HCT116 (cell line): Measurements from ENCODE around the gene PWWP2B. TPM values are rescaled to one million over a fixed set of nuclear protein-coding genes. Genes with fewer than 3 reads are reported as not detected.

Experiments used
- CEBPB ChIP-seq: IDR thresholded peaks from 2 replicates; pipeline ENCODE4 v1.6.1; 2012; ENCODE audit warnings: low read depth
- REST ChIP-seq: IDR thresholded peaks from 2 replicates; pipeline ENCODE4 v1.6.1; 2012; ENCODE audit warnings: low read depth
- YY1 ChIP-seq: IDR thresholded peaks from 2 replicates; pipeline ENCODE4 v1.6.1; 2011; ENCODE audit warnings: low read length, low read depth, moderate library complexity, mild to moderate bottlenecking; ENCODE audit not compliant: insufficient replicate concordance; ENCODE audit errors: extremely low read depth
- total RNA-seq: library from RNA; stranded (reverse); gene quantifications from one replicate; pipeline ENCODE4 v1.2.1, GENCODE V29; 2021; ENCODE audit not compliant: unreplicated experiment
- TF ChIP-seq, protein P1 (sequence below), 3 experiments: fragments of 200-600 bp in 1 of 3; sonication (generic) in 1 of 3; IDR thresholded peaks in 2 of 3; conservative IDR thresholded peaks in 1 of 3; 2 replicates each; pipeline ENCODE4 v1.5.1; 2012 to 2017; ENCODE audit warnings: low read depth in 2 of 3, low read length in 2 of 3, antibody characterized with exemption in 1 of 3, borderline replicate concordance in 1 of 3, control low read depth in 1 of 3, mild to moderate bottlenecking in 1 of 3, mixed read lengths in 1 of 3, mixed run types in 1 of 3, moderate library complexity in 1 of 3; ENCODE audit not compliant: insufficient read depth in 1 of 3
- TF ChIP-seq, protein P2 (sequence below): IDR thresholded peaks from 2 replicates; pipeline ENCODE4 v1.6.1; 2012

PWWP2B gene
- total RNA-seq, 1 experiment from 2014 or later, result 13.9 TPM

DNA sequence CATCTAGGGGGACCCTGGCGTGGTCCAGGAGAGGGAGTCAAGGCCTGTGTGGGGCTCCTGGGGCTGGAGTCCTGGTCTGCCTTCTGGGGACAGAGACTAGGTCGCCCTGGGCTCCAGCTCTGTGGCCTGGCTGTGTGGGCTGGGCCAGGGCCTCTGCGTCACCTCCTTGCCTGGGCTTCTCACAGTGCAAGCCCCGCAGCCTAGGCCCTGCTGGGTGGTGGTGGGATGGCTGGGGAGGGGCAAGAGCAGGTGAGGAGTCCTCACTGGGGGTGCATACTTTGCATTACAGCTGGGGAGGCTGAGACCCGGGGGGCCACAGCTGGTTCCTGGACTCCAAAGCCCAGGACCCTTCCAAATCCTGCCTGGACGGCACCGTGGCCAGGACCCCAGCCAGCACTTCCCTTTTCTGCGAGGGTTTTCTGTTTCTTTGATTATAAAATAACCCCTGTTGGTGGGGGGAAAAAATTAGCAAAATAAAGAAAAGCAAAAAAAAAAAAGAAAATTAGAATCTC, 23.5 kb downstream of the PWWP2B start (continued):
- TF ChIP-seq REST, result no peak
- TF ChIP-seq, protein P1, sequence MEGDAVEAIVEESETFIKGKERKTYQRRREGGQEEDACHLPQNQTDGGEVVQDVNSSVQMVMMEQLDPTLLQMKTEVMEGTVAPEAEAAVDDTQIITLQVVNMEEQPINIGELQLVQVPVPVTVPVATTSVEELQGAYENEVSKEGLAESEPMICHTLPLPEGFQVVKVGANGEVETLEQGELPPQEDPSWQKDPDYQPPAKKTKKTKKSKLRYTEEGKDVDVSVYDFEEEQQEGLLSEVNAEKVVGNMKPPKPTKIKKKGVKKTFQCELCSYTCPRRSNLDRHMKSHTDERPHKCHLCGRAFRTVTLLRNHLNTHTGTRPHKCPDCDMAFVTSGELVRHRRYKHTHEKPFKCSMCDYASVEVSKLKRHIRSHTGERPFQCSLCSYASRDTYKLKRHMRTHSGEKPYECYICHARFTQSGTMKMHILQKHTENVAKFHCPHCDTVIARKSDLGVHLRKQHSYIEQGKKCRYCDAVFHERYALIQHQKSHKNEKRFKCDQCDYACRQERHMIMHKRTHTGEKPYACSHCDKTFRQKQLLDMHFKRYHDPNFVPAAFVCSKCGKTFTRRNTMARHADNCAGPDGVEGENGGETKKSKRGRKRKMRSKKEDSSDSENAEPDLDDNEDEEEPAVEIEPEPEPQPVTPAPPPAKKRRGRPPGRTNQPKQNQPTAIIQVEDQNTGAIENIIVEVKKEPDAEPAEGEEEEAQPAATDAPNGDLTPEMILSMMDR (IDR thresholded peaks at IDR 0.05 in 2 of 3, conservative IDR thresholded peaks at IDR 0.05 in 1 of 3; ENCODE audit: borderline replicate concordance in 1 of 3, insufficient read depth in 1 of 3, low read depth in 2 of 3, low read length in 2 of 3), result no peak
- TF ChIP-seq CEBPB, result no peak
- TF ChIP-seq, protein P2, sequence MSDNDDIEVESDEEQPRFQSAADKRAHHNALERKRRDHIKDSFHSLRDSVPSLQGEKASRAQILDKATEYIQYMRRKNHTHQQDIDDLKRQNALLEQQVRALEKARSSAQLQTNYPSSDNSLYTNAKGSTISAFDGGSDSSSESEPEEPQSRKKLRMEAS, result no peak
- TF ChIP-seq YY1, result no peak
- TF ChIP-seq, all 23 proteins: peak for 0
